Trophoblast cell (in vitro differentiated cells and primary cell): ENCODE results near the gene NKX1-2.
A peak's percentile ranks its signal among the peaks of the same experiment; 100 is the strongest.

ENCODE experiments used
- DNase-seq, 2 donors: peaks; one replicate each; pipeline ENCODE4 v3.0.0-alpha.2; 2016
- H2AFZ ChIP-seq: 2 replicates; pipeline ENCODE4 v1.6.1; 2013; ENCODE audit warnings: low read length, moderate library complexity, mild to moderate bottlenecking; ENCODE audit not compliant: insufficient read depth, poor library complexity
- H2AK5ac ChIP-seq: 2 replicates; pipeline ENCODE4 v1.6.1; 2013; ENCODE audit warnings: mild to moderate bottlenecking, low read length
- H2BK120ac ChIP-seq: 2 replicates; pipeline ENCODE4 v1.6.1; 2013; ENCODE audit warnings: low read length, mild to moderate bottlenecking, moderate library complexity; ENCODE audit not compliant: insufficient read depth, poor library complexity
- H2BK12ac ChIP-seq: 2 replicates; pipeline ENCODE4 v1.6.1; 2013; ENCODE audit warnings: mild to moderate bottlenecking, low read length, moderate library complexity
- H2BK5ac ChIP-seq: 2 replicates; pipeline ENCODE4 v1.6.1; 2013; ENCODE audit warnings: low read length, low read depth, moderate library complexity, mild to moderate bottlenecking; ENCODE audit not compliant: poor library complexity
- H3K14ac ChIP-seq: 2 replicates; pipeline ENCODE4 v1.6.1; 2013; ENCODE audit warnings: mild to moderate bottlenecking, low read length
- H3K18ac ChIP-seq: 2 replicates; pipeline ENCODE4 v1.6.1; 2013; ENCODE audit warnings: mild to moderate bottlenecking, low read length
- H3K23ac ChIP-seq: 2 replicates; pipeline ENCODE4 v1.6.1; 2013; ENCODE audit warnings: low read length
- H3K27ac ChIP-seq: 2 replicates; pipeline ENCODE4 v1.5.1; 2013; ENCODE audit warnings: low read depth, mild to moderate bottlenecking, inconsistent platforms, low read length, moderate library complexity
- H3K27me3 ChIP-seq: 2 replicates; pipeline ENCODE4 v1.6.1; 2013; ENCODE audit warnings: inconsistent platforms, mild to moderate bottlenecking, low read length, moderate library complexity; ENCODE audit not compliant: insufficient read depth
- H3K36me3 ChIP-seq, 2 experiments: 1 replicate in 1 of 2; 2 replicates in 1 of 2; pipeline ENCODE4 v1.6.1; 2013; ENCODE audit warnings: low read length in 2 of 2, mild to moderate bottlenecking in 2 of 2, moderate library complexity in 1 of 2; ENCODE audit not compliant: insufficient read depth in 2 of 2, control insufficient read depth in 1 of 2
- H3K4ac ChIP-seq: 2 replicates; pipeline ENCODE4 v1.6.1; 2013; ENCODE audit warnings: low read depth, mild to moderate bottlenecking, low read length, moderate library complexity
- H3K4me1 ChIP-seq, 2 experiments: 1 replicate in 1 of 2; 2 replicates in 1 of 2; pipeline ENCODE4 v1.6.1; 2013; ENCODE audit warnings: low read length in 2 of 2, mild to moderate bottlenecking in 2 of 2, moderate library complexity in 1 of 2; ENCODE audit not compliant: insufficient read depth in 2 of 2, control insufficient read depth in 1 of 2
- H3K4me2 ChIP-seq: 2 replicates; pipeline ENCODE4 v1.6.1; 2013; ENCODE audit warnings: inconsistent platforms, mild to moderate bottlenecking, low read length, moderate library complexity
- H3K4me3 ChIP-seq: 2 replicates; pipeline ENCODE4 v1.5.1; 2013; ENCODE audit warnings: mild to moderate bottlenecking, low read depth, low read length, inconsistent platforms
- H3K79me1 ChIP-seq: one replicate; pipeline ENCODE4 v1.6.1; 2013; ENCODE audit warnings: low read length
- H3K79me2 ChIP-seq: 2 replicates; pipeline ENCODE4 v1.6.1; 2013; ENCODE audit warnings: low read length, mild to moderate bottlenecking; ENCODE audit not compliant: control insufficient read depth, insufficient read depth, poor library complexity
- H3K9ac ChIP-seq: 2 replicates; pipeline ENCODE4 v1.6.1; 2013; ENCODE audit warnings: mild to moderate bottlenecking, low read length
- H3K9me3 ChIP-seq: 2 replicates; pipeline ENCODE4 v1.6.1; 2013; ENCODE audit warnings: low read depth, mild to moderate bottlenecking, control low read depth, inconsistent platforms, low read length; ENCODE audit not compliant: insufficient read depth
- H4K12ac ChIP-seq: 2 replicates; pipeline ENCODE4 v1.6.1; 2013; ENCODE audit warnings: low read depth, mild to moderate bottlenecking, low read length, moderate library complexity
- H4K8ac ChIP-seq: 2 replicates; pipeline ENCODE4 v1.6.1; 2013; ENCODE audit warnings: low read depth, mild to moderate bottlenecking, low read length, moderate library complexity
- H4K91ac ChIP-seq: one replicate; pipeline ENCODE4 v1.6.1; 2013; ENCODE audit warnings: low read depth, mild to moderate bottlenecking, low read length, moderate library complexity
- WGBS: extraction: QIAGEN DNeasy Blood & Tissue Kit; methylation state at CpG from one replicate; pipeline ENCODE4 v1.1.7; 2013; ENCODE audit warnings: missing lambda C conversion rate; ENCODE audit not compliant: insufficient read length, insufficient coverage; ENCODE audit errors: extremely low coverage; 5-methylcytosine and 5-hydroxymethylcytosine counted together

The NKX1-2 gene

DNA sequence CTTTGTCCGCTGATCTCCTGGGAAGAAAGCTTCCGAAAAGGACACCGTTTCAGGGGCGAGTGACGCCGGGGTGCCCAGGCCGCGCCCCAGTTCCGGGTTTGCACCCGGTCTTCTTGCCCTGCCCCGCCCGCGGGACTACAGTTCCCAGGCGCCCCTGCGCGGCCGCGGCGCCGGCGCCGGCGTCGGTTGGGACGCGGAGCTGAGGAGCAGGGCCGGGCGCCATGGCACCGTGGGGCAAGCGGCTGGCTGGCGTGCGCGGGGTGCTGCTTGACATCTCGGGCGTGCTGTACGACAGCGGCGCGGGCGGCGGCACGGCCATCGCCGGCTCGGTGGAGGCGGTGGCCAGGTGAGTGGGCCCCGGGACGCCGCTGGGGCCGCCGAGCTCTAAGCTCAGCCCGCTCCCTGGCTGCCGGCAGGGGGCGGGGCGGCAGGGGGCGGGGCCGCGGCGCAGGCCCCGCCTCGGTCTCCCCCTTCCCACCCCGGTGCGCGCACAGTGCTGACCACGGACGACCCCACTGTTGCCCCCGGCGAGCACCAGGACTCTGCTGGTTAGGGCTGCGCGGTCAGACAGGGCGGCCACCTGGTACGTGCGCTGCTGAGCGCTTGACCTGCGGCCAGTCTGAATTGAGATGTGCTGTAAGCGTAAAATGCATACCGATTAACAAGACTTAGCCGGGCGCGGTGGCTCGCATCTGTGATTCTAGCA, 12.0 kb upstream of the NKX1-2 start, which contains the start of gene LHPP:
TSS of gene LHPP (plus strand) at position 182 of the 706 bp plus-strand sequence. CDS start at position 222, 40 bp downstream.
- H3K23ac ChIP-seq: no peak within 1 kb of the TSS
- peak within 1 kb of the TSS; percentile 97 for H4K8ac ChIP-seq
- H2BK120ac ChIP-seq: peak within 1 kb of the TSS; percentile 93
- peak within 1 kb of the TSS; percentile 95 for H3K4me2 ChIP-seq
- peak within 1 kb of the TSS; percentile 100 for H3K4me3 ChIP-seq
- peak within 1 kb of the TSS; percentile 86 for H2BK5ac ChIP-seq
- H3K18ac ChIP-seq: peak within 1 kb of the TSS; percentile 99
- H3K9ac ChIP-seq: peak within 1 kb of the TSS; percentile 83
- peaks cover 2% of the 10 kb centered on the region for H3K79me2 ChIP-seq
- no peaks in the 10 kb centered on the region for H3K9me3 ChIP-seq
- peak within 1 kb of the TSS; percentile 70 for H3K27ac ChIP-seq
- H3K4ac ChIP-seq: peak within 1 kb of the TSS; percentile 94
- H4K12ac ChIP-seq: peak within 1 kb of the TSS; percentile 99
- peaks cover 9% of the 10 kb centered on the region for H3K79me1 ChIP-seq
- no peaks in the 10 kb centered on the region for H3K27me3 ChIP-seq
- DNase-seq: peak; percentile 82 to 83
- peaks cover 17 to 18% of the 10 kb centered on the region in 2 experiments for H3K4me1 ChIP-seq
- H4K91ac ChIP-seq: peak within 1 kb of the TSS; percentile 97
- peak within 1 kb of the TSS; percentile 99 for H3K14ac ChIP-seq
- H2AFZ ChIP-seq: peak within 1 kb of the TSS; percentile 100
- no peak within 1 kb of the TSS for H2AK5ac ChIP-seq
- no peaks in the 10 kb centered on the region for H3K36me3 ChIP-seq
- no CpG with 5 or more reads among the region's 81 CpGs for WGBS
- H2BK12ac ChIP-seq: peak within 1 kb of the TSS; percentile 17

DNA sequence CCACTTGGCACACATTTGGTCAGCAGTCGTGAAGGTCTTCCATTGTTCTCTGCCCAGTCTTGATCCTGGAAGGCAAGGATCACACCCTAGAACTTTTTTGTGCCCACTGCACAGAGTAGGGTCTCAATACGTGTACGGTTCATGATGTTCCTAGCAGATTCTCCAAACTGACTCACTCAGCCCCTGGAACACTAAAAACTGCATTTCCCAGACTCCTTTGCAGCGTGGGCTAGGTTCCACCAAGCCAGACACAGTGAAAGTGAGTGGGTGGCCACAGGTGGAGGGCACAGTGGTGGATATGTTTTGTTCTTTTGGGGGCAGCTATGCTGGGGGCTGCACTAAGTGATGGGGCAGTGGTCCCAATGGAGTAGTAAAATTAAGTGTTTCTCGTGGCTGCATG, 10.3 kb upstream of the NKX1-2 start:
- H3K9ac ChIP-seq: no peak overlapping the region
- peaks cover 2% of the 10 kb centered on the region for H3K79me2 ChIP-seq
- no peak overlapping the region for H3K23ac ChIP-seq
- no peak overlapping the region for H3K4me2 ChIP-seq
- no peak overlapping the region for H2AFZ ChIP-seq
- H2BK12ac ChIP-seq: no peak overlapping the region
- no peak overlapping the region for H4K8ac ChIP-seq
- no peak for DNase-seq
- peaks cover 9% of the 10 kb centered on the region for H3K79me1 ChIP-seq
- no CpG with 5 or more reads among the region's 5 CpGs for WGBS
- no peak overlapping the region for H3K18ac ChIP-seq
- no peaks in the 10 kb centered on the region for H3K27me3 ChIP-seq
- no peaks in the 10 kb centered on the region for H3K9me3 ChIP-seq
- H3K27ac ChIP-seq: no peak overlapping the region
- H4K12ac ChIP-seq: no peak overlapping the region
- H4K91ac ChIP-seq: no peak overlapping the region
- H2BK5ac ChIP-seq: no peak overlapping the region
- H3K14ac ChIP-seq: no peak overlapping the region
- no peak overlapping the region for H3K4ac ChIP-seq
- H2BK120ac ChIP-seq: no peak overlapping the region
- H3K36me3 ChIP-seq: no peaks in the 10 kb centered on the region
- peaks cover 19 to 21% of the 10 kb centered on the region in 2 experiments for H3K4me1 ChIP-seq
- H3K4me3 ChIP-seq: no peak overlapping the region
- H2AK5ac ChIP-seq: no peak overlapping the region

- Histone ChIP-seq H3K23ac (no peak overlapping the region), H3K4me1 (peaks cover 18 to 21% of the 10 kb centered on the region in 2 experiments), H2BK12ac (no peak overlapping the region), H4K12ac (no peak overlapping the region), H3K27me3 (no peaks in the 10 kb centered on the region), H4K8ac (no peak overlapping the region), H3K9ac (no peak overlapping the region), H2AK5ac (no peak overlapping the region), H3K4ac (no peak overlapping the region), H3K36me3 (no peaks in the 10 kb centered on the region), H3K14ac (no peak overlapping the region), H3K9me3 (no peaks in the 10 kb centered on the region), H3K4me3 (no peak overlapping the region), H2BK120ac (no peak overlapping the region), H3K79me2 (peaks cover 2% of the 10 kb centered on the region), H2AFZ (no peak overlapping the region), H3K18ac (no peak overlapping the region), H3K79me1 (peaks cover 9% of the 10 kb centered on the region), H3K27ac (no peak overlapping the region), H4K91ac (no peak overlapping the region), H2BK5ac (no peak overlapping the region), H3K4me2 (no peak overlapping the region)
- no CpG with 5 or more reads among the region's 1 CpG for WGBS
- DNase-seq: peak; percentile 95 to 97
Measured at GRCh38 chr10:124459395-124459794, 9.6 kb upstream of the NKX1-2 start.

GRCh38 chr10:124458889-124459288, 9.1 kb upstream of the NKX1-2 start:
- Histone ChIP-seq H3K18ac (no peak overlapping the region), H3K79me1 (peaks cover 9% of the 10 kb centered on the region), H3K9me3 (no peaks in the 10 kb centered on the region), H3K14ac (no peak overlapping the region), H3K9ac (no peak overlapping the region), H4K12ac (no peak overlapping the region), H2AK5ac (no peak overlapping the region), H3K4ac (no peak overlapping the region), H2BK120ac (no peak overlapping the region), H3K27ac (no peak overlapping the region), H4K91ac (no peak overlapping the region), H3K79me2 (peaks cover 2% of the 10 kb centered on the region), H2AFZ (no peak overlapping the region), H3K36me3 (no peaks in the 10 kb centered on the region), H2BK5ac (no peak overlapping the region), H3K27me3 (no peaks in the 10 kb centered on the region), H3K4me3 (no peak overlapping the region), H4K8ac (no peak overlapping the region), H3K4me1 (peaks cover 17 to 20% of the 10 kb centered on the region in 2 experiments), H3K23ac (no peak overlapping the region), H3K4me2 (no peak overlapping the region), H2BK12ac (no peak overlapping the region)
- DNase-seq: no peak
- WGBS: no CpG with 5 or more reads among the region's 2 CpGs
